GM10847 (cell line): ENCODE results near the gene SPATA12.

Source experiments
- POLR2A ChIP-seq: IDR thresholded peaks from 2 replicates; pipeline ENCODE4 v1.6.1; 2011; ENCODE audit not compliant: insufficient read length; ENCODE audit errors: extremely low read depth

The SPATA12 gene

GRCh38 chr3:57118254-57118653 lies 57.8 kb downstream of the SPATA12 start:
- no peak for TF ChIP-seq POLR2A

GRCh38 chr3:57120040-57120439 lies 59.6 kb downstream of the SPATA12 start:
- no peak for TF ChIP-seq POLR2A

GRCh38 chr3:57120451-57121174 lies 60.1 kb downstream of the SPATA12 start:
- no peak for TF ChIP-seq POLR2A
